HG03135 (cell line): ENCODE results near the gene DUOXA2.

Source experiments
- ATAC-seq: cut with Tn5 transposase; IDR thresholded peaks from one replicate; pipeline ENCODE4 v1.9.1; 2021; ENCODE audit warnings: mild to moderate bottlenecking, moderate library complexity; ENCODE audit not compliant: unreplicated experiment

Gene DUOXA2

GRCh38 chr15:45116482-45117307 is 2.6 kb downstream of the DUOXA2 start:
- no peak for ATAC-seq

GRCh38 chr15:45117308-45118130 is 3.4 kb downstream of the DUOXA2 start:
- no peak for ATAC-seq

GRCh38 chr15:45118131-45118588 is 4.0 kb downstream of the DUOXA2 start:
- peak; percentile 91 for ATAC-seq

DNA sequence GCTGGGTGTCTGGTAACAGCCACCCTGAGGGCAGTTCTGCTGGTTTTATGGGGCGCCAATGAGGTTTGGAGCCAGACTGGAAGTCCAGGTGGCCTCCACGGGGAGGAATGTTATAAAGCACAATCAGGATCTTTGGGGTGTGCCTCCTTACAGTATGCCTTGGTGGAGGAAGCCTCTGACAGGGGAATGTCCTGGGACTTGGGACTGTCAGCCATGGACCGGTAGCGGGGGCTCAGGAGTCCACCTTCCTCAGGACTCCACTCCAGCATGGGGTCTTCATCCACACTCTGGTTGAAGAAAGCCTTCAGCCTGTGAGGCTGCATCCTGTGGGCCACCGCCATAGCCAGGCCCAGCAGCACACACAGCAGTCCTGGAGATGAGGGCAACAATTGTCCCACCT is 4.9 kb downstream of the DUOXA2 start:
- ATAC-seq = no peak

GRCh38 chr15:45120081-45120972 is 6.2 kb downstream of the DUOXA2 start:
- ATAC-seq = no peak

DNA sequence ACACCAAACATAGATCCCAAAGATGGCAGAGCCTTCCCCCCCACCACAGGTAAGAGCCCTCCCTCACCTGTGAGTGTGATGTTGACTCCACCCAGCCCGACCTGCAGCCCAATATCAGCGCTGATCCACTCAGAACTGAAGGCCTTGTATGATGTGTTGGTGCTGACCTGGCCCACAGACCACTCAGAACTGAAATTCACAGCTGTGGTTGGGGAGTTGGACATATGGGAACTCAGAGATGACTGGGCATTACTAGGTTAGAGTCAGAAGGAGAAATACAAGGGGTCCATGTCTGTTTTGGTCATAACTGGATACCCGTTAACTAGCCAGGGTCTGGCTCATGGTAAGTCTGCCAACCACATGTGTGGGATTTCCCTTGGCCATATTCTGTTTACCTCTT is 6.9 kb downstream of the DUOXA2 start:
- no peak for ATAC-seq

DNA sequence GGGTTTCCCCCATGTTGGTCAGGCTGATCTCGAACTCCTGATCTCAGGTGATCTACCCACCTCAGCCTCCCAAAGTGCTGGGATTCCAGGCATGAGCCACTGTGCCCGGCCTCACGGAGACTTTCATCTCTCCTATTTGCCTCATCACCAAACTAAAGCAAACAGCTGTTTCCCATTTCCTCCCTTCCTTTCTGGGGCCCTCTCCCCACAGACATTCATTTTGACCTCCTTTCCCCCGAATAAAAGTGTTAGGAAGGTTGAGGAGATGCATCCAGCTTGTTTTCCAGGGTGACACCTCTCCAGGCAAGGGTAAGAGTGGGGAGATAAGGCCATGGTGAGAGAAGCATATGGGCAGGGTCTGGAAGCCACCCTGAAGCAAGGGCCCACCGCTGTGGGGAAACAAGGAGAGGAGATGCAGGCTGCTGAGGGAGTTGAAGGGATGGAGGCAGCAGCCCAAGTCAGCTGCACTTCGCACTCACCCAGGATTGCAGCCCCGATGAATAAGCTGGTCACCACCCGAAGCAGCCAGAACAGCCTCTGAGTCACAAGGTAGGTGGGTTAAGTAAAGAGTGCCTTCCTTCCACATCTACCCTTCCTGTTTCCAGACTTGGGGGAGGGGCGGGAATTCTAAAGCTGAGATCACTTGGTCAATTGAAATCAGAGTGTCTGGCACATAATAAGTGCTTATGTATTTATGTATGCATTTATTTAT is 7.7 kb downstream of the DUOXA2 start:
- no peak for ATAC-seq

- no peak for ATAC-seq
Observed at GRCh38 chr15:45122719-45123118, 8.6 kb downstream of the DUOXA2 start.

DNA sequence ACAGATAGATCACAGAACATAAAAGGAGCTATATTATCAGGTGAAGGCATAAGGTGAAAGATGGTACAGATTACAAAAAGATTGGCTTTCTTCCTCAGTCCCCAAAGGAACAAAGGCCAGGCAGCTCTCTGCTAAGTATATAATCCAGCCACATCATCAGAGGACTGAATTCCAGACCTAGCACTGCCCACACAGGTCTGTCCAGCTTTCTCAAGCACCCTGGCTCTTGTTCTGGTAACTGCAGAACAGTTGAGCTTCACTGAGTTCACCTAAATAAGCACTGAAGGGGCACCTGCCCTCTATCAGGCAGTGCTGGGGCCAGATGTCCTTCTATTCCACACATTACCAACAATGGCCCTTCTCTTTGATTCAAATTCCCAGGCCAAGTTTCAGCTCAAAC is 9.3 kb downstream of the DUOXA2 start:
- ATAC-seq = no peak

DNA sequence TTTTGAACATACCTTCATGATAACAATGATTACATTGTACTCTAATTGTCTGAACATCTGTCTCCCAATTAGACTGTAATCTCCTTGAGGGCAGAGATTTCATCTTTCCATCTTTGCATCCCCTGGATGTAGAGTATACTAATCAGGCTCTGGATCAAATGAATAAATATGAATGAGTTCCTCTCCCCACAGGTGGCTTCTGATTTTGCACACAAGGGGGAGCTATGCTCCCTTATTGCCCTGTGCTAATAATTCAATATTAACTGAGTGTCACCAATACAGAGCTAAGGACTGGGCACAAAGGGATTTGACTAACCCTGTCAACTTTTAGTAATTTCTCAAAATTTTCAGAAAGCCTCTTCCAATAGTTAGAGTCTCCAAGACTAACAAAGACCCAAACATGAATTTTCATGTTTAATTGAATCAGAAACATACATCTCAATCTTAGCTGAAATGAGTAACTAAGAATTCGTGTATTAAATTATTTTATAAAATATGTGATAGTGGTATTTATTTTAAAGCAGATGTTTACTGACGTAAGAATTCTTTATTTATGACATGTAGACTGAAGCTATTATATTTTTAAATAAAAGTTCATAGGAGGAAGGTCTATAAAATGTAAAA is 12.5 kb downstream of the DUOXA2 start:
- no peak for ATAC-seq

GRCh38 chr15:45128971-45129639 is 15.0 kb downstream of the DUOXA2 start:
- ATAC-seq = no peak

- ATAC-seq = no peak
Observed at GRCh38 chr15:45129651-45130129, 15.6 kb downstream of the DUOXA2 start, which contains the start of the genes DUOX1 and DUOXA1. Gene DUOX1 (plus strand): TSS chr15:45129994. CDS start chr15:45131967, 1,973 bp downstream. Gene DUOXA1 (minus strand): TSS chr15:45129879. CDS start chr15:45123014, 6,865 bp downstream.

- ATAC-seq = no peak
Observed at GRCh38 chr15:45130291-45131000, 16.3 kb downstream of the DUOXA2 start.

DNA sequence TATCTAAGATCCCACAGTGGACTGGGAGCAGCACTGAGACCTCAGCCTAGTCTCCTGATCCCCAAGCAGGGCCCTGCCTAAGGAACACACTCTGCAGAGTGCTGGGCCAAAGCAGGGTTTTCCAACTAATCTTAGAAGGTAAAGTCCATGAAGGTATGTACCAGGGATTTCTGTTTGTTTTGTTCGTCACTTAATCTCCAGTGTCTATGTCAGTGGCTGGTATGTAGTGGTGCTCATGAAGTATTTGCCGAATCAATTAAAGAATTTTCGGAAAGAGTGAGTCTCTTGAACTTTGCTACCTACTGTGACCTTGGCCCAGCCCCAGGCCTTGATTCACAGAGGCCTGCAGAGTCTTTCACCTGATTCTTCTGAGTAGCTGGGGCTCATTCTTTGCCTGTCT is 17.4 kb downstream of the DUOXA2 start:
- ATAC-seq = no peak

DNA sequence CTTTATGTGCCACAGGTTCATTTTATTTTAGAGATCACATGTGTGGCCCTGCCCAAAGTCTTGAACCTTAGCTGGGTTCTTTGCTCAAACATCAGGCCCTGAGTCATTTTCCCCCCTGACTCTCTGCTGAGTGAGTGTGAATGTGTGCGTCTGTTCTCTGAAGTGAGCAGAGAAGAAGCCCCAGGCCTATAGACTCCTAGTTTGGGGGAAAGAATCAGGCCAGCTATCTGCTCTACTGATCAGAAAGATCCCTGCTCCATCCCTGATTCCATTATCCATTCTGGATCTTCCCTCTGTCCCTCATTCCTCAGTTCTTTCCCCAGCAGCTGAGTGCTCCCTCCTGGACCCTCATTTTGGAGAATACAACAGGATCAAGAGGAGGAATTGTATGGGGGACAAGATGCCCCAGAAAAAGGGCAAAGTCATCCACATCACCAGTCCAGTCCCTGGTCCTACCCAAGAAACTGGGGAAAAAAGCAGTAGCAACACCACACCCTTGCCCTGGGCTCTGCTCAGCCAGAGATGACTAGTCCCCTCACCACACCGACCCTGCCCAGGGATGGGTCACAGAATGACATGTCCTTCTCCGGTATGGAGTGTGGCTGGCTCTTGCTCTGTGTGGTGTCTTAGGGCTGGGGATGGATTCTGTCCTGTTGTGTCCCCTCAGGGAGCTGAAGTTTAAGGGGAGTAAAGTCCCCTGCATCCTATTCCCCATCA is 18.9 kb downstream of the DUOXA2 start:
- no peak for ATAC-seq

DNA sequence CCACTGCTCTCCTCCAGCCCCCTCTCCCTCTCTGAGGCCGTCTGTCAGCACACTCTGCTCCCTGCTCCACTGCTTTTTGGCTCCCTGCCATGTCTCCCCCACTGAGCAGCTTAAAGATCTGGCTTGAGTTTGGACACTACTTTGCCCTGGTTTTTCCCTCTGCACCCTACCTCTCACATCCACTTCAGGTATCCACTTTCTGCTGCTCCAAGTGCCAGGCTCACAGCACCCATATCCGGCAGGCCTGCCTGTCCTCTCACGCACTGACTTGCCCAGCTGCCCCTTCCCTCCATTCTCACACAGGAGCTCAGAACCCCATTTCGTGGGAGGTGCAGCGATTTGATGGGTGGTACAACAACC is 19.4 kb downstream of the DUOXA2 start:
- ATAC-seq = no peak

GRCh38 chr15:45134046-45134445 is 19.9 kb downstream of the DUOXA2 start:
- ATAC-seq = no peak
